ENCODE data around the gene MUC20.

- TF ChIP-seq CTCF (IDR thresholded peaks at IDR 0.05; ENCODE audit: poor library complexity, severe bottlenecking) (no peak), TAF1 (IDR thresholded peaks at IDR 0.05; ENCODE audit: low read depth) (no peak)
These were observed 3.4 kb upstream of the MUC20 start for GRCh38 chr3:195717416-195717815.
